ELR (cell line): Measurements from ENCODE around the gene RIC8B.
A peak's percentile ranks its signal among the peaks of the same experiment; 100 is the strongest.

Source experiments
- DNase-seq: peaks from one replicate; pipeline ENCODE4 v3.0.0-alpha.2; 2015; ENCODE audit warnings: low read depth

The RIC8B gene

GRCh38 chr12:106758349-106759110 lies 16.0 kb upstream of the RIC8B start:
- no peak for DNase-seq

- DNase-seq = no peak
These were observed 14.8 kb upstream of the RIC8B start for GRCh38 chr12:106759526-106760183.

- no peak for DNase-seq
These were observed 14.3 kb upstream of the RIC8B start for GRCh38 chr12:106760184-106760531.

GRCh38 chr12:106764220-106764619 lies 10.3 kb upstream of the RIC8B start:
- no peak for DNase-seq

- DNase-seq = no peak
These were observed 9.7 kb upstream of the RIC8B start for GRCh38 chr12:106764738-106765137.

GRCh38 chr12:106766393-106766826 lies 8.1 kb upstream of the RIC8B start:
- no peak for DNase-seq

GRCh38 chr12:106767206-106767605 lies 7.3 kb upstream of the RIC8B start:
- DNase-seq = no peak

GRCh38 chr12:106767954-106768822 lies 6.3 kb upstream of the RIC8B start:
- peak; percentile 36 for DNase-seq

GRCh38 chr12:106769078-106769477 lies 5.4 kb upstream of the RIC8B start:
- peak; percentile 33 for DNase-seq

GRCh38 chr12:106769546-106769945 lies 4.9 kb upstream of the RIC8B start:
- no peak for DNase-seq

GRCh38 chr12:106771425-106771824 lies 3.1 kb upstream of the RIC8B start:
- DNase-seq = no peak

- no peak for DNase-seq
These were observed 1.0 kb upstream of the RIC8B start for GRCh38 chr12:106773286-106774004.

GRCh38 chr12:106774808-106775524 lies 484 bp downstream of the RIC8B start:
- no peak for DNase-seq

GRCh38 chr12:106776897-106777296 lies 2.4 kb downstream of the RIC8B start:
- DNase-seq = no peak

- DNase-seq = peak; percentile 74
These were observed 5.6 kb downstream of the RIC8B start for GRCh38 chr12:106780010-106780631.

GRCh38 chr12:106782619-106783018 lies 8.1 kb downstream of the RIC8B start:
- no peak for DNase-seq

- DNase-seq = no peak
These were observed 9.0 kb downstream of the RIC8B start for GRCh38 chr12:106783515-106783914.

- no peak for DNase-seq
These were observed 15.5 kb downstream of the RIC8B start for GRCh38 chr12:106790020-106790419.

GRCh38 chr12:106791531-106791930 lies 17.0 kb downstream of the RIC8B start:
- no peak for DNase-seq

GRCh38 chr12:106794369-106794768 lies 19.9 kb downstream of the RIC8B start:
- DNase-seq = peak; percentile 18

- DNase-seq = no peak
These were observed 26.8 kb downstream of the RIC8B start for GRCh38 chr12:106801167-106801708.
